ENCODE results near the gene EIF1AX. TPM values are rescaled to one million over a fixed set of nuclear protein-coding genes. Genes with fewer than 3 reads are reported as not detected.

Gene EIF1AX
- total RNA-seq, result 55.0 to 81.0 TPM (median 60.5 TPM) in 3 replicates
- long read RNA-seq, full-length matches to known transcripts, result 87 of 92 reads
- long read RNA-seq, partial matches to known transcripts, result 1 of 92 reads
- long read RNA-seq, other reads (novel, unspliced or antisense), result 4 of 92 reads

GRCh38 chrX:20141281-20142220 is at the start of gene EIF1AX:
Gene EIF1AX, minus strand, starts transcription at chrX:20141838. Its CDS starts 198 bp downstream, at chrX:20141640.
- Mint-ChIP-seq H3K4me1 (ENCODE audit: low read depth) (peaks cover 18% of the 10 kb centered on the region), H3K27ac (ENCODE audit: unreplicated experiment) (peak within 1 kb of the TSS; percentile 92)
- TF ChIP-seq CTCF (IDR thresholded peaks at IDR 0.05), result no peak

GRCh38 chrX:20189171-20189570 is 47.5 kb upstream of the EIF1AX start:
- Mint-ChIP-seq H3K9me3 (ENCODE audit: low read depth) (peaks cover 4% of the 10 kb centered on the region), H3K36me3 (ENCODE audit: low read depth) (peaks cover 7% of the 10 kb centered on the region), H3K4me3 (ENCODE audit: unreplicated experiment) (no peak overlapping the region), H3K4me1 (ENCODE audit: low read depth) (no peaks in the 10 kb centered on the region), H3K27ac (ENCODE audit: unreplicated experiment) (no peak overlapping the region), H3K27me3 (ENCODE audit: low read depth) (no peaks in the 10 kb centered on the region)
- DNase-seq (ENCODE audit: low spot score), result no peak
- no peak for TF ChIP-seq CTCF (IDR thresholded peaks at IDR 0.05)

More at GRCh38 chrX:20141281-20142220, at the start of gene EIF1AX:
- DNase-seq (ENCODE audit: low spot score), result peak; percentile 97
- Mint-ChIP-seq H3K36me3 (ENCODE audit: low read depth) (no peaks in the 10 kb centered on the region), H3K27me3 (ENCODE audit: low read depth) (no peaks in the 10 kb centered on the region), H3K9me3 (ENCODE audit: low read depth) (no peaks in the 10 kb centered on the region), H3K4me3 (ENCODE audit: unreplicated experiment) (peak within 1 kb of the TSS; percentile 84)

- TF ChIP-seq CTCF (IDR thresholded peaks at IDR 0.05), result no peak
- H3K4me1 Mint-ChIP-seq (ENCODE audit: low read depth), result no peaks in the 10 kb centered on the region
- no peak for DNase-seq (ENCODE audit: low spot score)
- no peaks in the 10 kb centered on the region for H3K9me3 Mint-ChIP-seq (ENCODE audit: low read depth)
- no peaks in the 10 kb centered on the region for H3K27me3 Mint-ChIP-seq (ENCODE audit: low read depth)
- no peak overlapping the region for H3K27ac Mint-ChIP-seq (ENCODE audit: unreplicated experiment)
- no peak overlapping the region for H3K4me3 Mint-ChIP-seq (ENCODE audit: unreplicated experiment)
- H3K36me3 Mint-ChIP-seq (ENCODE audit: low read depth), result peaks cover 5% of the 10 kb centered on the region
Observed at GRCh38 chrX:20181598-20182329, 40.1 kb upstream of the EIF1AX start.

GRCh38 chrX:20177093-20177492 is 35.5 kb upstream of the EIF1AX start:
- no peak overlapping the region for H3K4me3 Mint-ChIP-seq (ENCODE audit: unreplicated experiment)
- no peaks in the 10 kb centered on the region for H3K4me1 Mint-ChIP-seq (ENCODE audit: low read depth)
- no peak for DNase-seq (ENCODE audit: low spot score)
- no peak overlapping the region for H3K27ac Mint-ChIP-seq (ENCODE audit: unreplicated experiment)
- H3K36me3 Mint-ChIP-seq (ENCODE audit: low read depth), result peaks cover 3% of the 10 kb centered on the region
- H3K9me3 Mint-ChIP-seq (ENCODE audit: low read depth), result no peaks in the 10 kb centered on the region
- TF ChIP-seq CTCF (IDR thresholded peaks at IDR 0.05), result no peak
- no peaks in the 10 kb centered on the region for H3K27me3 Mint-ChIP-seq (ENCODE audit: low read depth)

GRCh38 chrX:20173856-20174255 is 32.2 kb upstream of the EIF1AX start:
- no peak overlapping the region for H3K4me3 Mint-ChIP-seq (ENCODE audit: unreplicated experiment)
- H3K27me3 Mint-ChIP-seq (ENCODE audit: low read depth), result no peaks in the 10 kb centered on the region
- no peaks in the 10 kb centered on the region for H3K4me1 Mint-ChIP-seq (ENCODE audit: low read depth)
- no peaks in the 10 kb centered on the region for H3K9me3 Mint-ChIP-seq (ENCODE audit: low read depth)
- H3K27ac Mint-ChIP-seq (ENCODE audit: unreplicated experiment), result no peak overlapping the region
- TF ChIP-seq CTCF (IDR thresholded peaks at IDR 0.05), result no peak
- H3K36me3 Mint-ChIP-seq (ENCODE audit: low read depth), result peaks cover 2% of the 10 kb centered on the region
- no peak for DNase-seq (ENCODE audit: low spot score)
